Kidney tubule cell (primary cell): ENCODE results near the gene TIAM2.
A peak's percentile ranks its signal among the peaks of the same experiment; 100 is the strongest.

ENCODE experiments used
- DNase-seq: peaks from one replicate; pipeline ENCODE4 v3.0.0-alpha.2; 2018; ENCODE audit warnings: low spot score

Gene TIAM2

DNA sequence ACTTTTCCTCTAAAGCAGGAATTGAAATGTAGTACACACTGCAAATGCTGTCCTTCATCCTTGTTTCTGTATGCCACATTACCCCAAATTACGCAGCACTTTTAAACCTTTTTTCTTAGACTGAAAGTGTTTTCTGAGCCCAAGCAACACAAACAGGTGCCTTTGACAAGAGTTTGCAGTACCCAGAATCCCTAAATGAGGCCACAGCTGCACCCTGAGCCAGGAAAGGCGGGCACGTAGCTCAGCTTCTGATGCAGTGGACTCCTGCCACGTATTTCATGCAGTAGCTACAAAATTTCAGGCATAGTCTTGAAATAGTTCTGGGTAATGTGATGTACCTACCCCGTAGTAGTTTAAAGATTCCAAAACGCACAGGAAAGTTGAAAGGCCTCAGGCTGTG is 237.7 kb downstream of the TIAM2 start:
- DNase-seq, result no peak

DNA sequence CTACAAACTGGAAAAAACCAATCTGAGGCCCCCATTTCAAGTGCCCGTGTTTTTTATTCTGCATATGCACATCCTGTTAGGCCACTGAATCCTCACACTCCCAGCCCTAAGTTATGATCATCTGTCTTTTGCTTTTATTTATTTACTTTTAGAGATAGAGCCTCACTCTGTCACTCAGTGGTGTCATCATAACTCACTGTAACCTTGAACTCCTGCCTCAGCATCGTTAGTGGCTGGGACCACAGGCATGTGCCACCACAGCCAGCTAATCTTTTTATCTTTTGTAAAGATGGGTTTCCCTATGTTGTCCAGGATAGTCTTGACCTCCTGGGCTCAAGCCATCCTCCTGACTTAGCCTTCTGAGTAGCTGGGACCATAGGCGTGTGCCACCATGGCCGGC is 239.1 kb downstream of the TIAM2 start:
- no peak for DNase-seq

DNA sequence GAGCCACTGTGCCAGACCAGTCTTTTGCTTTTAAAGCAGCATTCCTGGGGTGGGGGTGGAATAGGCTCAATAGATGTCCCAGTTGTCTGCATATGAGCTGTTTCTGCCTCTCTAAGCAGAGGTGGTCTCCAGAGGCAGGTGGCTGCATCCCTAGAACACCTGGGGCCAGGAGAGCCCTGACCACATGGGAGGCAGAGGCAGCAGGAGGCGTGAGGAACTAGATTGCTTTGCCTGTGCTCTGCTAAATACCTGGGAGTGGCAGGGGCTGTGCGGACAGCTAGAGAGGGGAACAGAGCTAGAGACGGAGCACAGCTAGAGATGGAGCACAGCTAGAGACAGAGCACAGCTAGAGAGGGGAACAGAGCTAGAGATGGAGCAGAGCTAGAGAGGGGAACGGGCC is 239.6 kb downstream of the TIAM2 start:
- DNase-seq, result no peak

DNA sequence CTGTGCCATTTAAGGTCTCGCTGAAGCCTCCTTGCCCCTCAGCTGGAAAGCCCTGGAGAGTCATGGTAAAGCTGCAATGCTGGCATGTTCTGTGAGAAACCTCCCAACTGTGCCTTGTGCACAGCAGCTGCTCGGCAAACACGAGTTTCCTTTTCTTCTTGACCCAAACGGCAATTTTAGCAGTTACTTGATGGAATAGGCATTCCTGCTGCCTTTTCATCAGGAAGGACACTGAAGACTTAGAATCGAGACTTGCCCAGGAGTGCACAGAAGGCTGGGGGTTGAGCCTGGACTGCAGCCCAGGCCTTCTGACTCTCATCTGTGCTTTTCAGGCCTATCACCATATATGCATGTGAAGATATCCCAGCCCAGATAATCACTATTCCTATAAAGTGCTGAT is 240.0 kb downstream of the TIAM2 start:
- DNase-seq, result no peak

DNA sequence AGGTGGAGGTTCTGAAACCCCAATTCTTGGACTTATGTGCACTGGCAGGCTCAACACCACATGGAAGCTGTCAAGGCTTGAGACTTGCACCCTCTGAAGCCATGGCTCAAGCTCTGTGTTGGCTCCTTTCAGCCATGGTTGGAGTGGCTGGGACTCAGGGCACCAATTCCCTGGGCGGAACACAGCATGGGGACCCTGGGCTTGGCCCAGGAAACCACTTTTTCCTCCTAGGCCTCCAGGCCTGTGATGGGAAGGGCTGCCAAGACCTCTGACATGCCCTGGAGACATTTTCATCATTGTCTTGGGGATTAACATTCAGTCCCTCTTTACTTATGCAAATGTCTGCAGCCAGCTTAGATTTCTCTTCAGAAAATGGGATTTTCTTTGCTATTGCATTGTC is 242.5 kb downstream of the TIAM2 start:
- DNase-seq, result no peak

DNA sequence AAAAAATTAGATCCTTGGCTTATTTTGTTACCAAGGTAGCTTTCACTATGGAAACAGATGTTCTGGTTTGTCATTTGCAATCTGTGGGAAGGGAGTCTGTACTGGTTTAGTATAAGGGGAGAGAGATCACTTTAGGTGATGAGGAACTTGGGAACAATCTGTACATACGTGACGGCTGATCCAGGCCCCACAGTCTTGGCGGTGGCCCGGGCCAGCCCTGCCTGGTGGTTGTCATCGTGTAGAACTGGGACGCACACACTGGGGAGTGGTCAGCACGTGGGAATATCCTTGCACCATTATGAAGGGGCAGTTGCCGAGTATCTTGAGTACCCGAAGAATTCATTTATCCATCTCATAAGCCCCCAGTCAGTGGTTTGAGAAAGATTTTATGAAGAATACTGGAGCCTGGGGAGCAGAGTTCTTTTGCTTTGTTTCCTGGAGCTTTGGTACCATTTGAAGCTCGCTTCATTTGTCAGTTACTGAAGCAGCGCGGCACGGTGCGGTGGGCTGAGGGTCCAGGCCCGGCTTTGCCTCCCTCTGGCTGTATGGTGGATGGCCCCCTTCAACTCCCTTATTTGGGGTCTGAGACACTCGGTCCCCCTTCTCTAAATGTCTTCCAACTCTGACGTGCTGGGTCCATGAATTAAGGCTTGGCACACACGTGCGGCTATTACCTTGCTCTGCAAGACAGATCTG is 245.9 kb downstream of the TIAM2 start:
- DNase-seq, result no peak

DNA sequence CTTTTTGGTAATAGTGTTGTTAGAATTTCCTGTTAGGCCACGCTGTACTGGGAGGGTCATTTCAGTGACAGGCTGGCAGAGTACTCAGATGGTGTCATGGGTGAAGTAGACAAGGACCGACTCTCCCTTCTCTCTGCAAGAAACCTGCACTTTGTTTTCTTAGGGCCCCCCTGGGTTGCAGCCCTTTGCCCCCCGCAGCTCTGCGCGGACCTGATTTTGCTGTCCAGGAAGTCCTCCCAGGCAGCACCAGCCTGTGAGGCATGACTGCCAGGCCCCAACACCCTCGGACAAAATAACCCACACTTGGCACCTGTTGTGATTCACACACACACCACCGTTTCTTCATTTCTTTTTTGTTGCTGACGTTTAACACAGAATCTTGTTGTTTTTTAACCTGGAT is 246.9 kb downstream of the TIAM2 start:
- peak; percentile 17 for DNase-seq

DNA sequence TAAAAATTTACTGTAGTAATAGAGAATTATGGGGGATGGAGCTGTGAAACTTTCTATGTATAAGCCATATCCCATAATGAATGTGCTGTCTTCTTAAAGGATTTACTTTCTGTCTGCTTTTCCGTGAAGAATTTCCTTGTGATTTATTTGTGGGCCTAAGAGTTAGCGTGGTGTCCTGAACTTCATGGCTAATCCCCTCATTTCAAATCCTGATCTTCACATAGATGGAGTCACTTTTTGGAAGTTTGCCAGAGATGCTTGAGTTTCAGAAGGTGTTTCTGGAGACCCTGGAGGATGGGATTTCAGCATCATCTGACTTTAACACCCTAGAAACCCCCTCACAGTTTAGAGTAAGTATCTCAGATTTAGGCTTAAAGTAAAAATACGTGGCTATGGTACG is 249.3 kb downstream of the TIAM2 start:
- DNase-seq, result no peak

DNA sequence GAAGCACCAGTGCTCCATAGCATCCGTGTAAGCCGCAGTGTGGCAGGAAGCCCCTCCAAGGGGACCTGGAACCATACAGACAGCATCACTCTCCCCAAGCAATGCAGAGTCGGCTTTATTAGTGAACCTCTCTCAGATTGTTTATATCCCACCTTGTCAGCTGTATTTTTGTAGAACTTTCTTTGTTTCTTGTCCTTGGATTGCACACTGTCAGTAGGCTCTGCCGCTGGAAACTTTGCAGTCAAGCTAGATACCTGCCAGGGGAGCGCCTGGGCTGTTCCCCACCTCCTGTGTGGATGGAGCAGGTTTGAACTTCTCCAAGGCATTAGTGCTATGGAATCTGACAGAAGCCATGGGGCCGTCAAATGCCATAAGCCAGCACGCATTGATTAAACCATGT is 250.1 kb downstream of the TIAM2 start:
- no peak for DNase-seq

DNA sequence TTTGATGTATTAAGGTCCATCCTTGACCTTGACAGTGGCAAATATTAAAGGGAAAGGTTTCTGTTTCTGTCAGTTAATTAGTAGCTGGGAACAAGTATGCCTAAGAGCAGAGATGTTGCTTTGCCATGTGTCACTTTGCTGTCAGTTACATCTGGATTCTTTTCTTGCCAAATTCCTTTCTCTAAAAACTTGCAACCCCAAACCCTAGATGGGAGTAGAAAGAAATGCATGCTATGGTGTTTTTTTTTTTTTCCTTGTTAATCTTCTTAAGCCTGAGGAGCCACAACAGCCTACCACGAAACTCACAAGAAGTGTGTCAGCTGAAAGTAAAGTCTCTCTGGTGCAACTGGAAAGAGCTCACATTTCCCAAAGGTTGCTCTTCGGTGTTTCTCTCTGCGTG is 250.7 kb downstream of the TIAM2 start:
- no peak for DNase-seq

DNA sequence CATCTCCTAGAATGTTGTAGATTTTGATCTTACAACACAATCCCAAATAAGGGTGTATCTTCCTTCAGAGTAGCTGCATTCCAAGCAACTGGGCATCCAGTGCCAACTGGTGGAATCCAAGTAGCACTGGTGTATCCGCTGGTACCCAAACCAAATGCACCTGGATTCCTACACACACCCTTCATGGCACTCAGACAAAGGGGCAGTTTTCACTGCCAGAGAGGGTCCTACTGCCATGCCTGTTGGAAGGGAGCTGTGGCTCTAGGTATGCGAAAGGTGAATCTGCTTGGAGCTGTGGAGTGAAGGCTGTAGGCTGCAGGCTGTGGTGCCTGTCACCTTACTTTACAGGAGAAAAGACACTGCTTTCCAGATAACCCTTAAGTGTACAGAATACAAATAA is 251.7 kb downstream of the TIAM2 start:
- DNase-seq, result no peak

DNA sequence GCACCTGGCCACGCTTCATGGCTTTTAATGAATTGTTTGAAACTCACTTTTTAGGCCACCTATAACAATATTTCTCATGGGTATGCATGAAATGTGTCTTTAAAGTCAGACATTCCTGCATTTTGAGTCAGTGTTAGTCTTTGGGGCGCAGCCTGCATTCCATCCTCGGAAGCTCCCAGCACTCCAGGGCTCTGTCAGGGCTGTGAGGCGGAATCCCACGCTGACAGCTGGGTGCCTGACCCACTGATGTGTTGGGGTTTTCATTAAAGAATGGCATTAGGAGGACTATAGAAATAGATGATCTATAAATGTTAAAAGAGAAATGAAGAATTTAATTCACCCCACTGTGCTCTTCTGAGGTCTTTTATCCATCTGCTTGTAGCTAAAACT is 252.5 kb downstream of the TIAM2 start:
- DNase-seq, result peak; percentile 62

DNA sequence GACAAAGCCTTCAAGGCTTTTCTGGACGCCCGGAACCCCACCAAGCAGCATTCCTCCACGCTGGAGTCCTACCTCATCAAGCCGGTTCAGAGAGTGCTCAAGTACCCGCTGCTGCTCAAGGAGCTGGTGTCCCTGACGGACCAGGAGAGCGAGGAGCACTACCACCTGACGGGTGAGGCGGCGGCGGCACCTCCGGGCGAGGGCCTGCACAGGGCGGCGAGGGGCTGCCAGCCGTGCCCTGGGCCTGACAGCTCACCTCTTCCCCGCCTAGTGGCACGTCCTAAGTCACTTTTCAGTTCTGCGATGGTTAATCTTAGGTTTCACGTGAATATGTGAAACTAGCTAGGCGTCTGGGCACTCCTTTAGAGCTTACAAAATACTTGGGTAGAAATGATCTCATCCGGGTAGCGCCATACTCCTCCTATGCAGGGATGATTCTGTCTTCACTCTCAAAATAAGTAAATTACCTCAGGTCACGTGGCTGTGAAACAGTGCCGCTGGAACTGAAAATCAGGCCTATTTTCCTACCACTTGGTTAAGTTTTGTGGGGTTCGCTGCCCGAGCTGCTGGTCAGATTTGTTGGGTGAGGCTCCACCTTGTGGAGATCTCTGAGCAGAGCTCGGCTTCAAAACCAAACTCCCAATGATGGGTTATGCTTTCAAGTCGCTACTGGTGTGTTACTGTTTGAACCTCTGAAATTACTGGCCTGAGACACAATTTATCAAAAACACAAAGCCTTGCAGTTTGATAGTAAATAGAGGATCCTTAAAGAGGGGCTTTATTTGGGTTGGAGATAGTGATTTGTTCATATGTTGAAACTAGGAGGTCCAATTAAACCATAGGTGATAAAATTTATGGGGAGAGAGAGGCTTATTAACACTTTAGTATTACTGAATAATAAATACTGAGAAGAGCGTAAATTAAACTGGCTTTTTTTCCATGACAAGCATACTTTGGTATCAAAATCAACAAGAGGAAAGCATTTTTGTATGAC is 253.2 kb downstream of the TIAM2 start:
- DNase-seq, result peak; percentile 47

DNA sequence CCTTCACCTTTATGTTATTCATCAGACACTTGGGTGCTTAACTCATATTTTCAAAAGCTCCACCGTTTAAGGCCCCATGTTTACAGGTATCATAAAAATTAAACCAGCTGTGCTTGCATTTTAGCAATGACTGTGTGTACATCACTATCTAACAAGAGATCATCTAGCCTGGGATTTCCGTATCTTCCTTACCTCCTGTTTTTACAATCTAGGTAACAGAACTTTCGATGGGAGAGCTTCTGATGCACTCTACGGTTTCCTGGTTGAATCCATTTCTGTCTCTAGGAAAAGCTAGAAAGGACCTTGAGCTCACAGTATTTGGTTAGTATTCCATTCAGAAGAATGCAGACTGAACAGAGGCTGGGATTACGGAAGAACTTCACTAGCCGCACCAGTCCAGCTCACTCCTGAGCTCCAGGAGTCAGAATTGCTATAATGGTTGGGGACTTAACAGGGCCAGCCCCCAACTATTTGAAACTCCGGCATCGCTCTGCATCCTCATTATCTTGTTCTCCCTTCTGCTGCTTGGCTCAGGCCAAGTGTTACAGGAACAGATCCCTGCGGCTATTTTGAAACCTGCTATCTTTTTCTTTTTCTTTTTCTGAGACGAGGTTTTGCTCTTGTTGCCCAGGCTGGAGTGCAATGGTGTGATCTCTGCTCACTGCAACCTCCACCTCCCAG is 255.7 kb downstream of the TIAM2 start:
- no peak for DNase-seq

DNA sequence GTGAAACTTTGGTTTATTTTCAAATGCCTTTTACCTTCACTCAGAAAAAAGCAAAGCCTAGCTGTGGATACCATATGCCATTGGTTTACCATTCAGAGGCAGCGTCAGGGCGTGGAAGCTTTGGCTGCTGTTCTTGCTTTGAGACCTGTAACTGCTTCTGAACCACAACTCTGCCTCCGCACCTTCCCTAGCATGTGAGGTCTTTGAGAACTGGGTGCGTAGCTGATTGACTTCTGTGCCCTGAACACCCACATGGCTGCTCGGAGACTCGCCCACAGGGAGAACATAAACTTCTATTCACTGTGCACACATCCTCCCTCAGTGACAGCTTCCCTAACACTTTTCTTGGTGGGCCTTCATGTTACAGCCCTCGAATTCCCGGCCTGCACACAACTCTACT is 257.5 kb downstream of the TIAM2 start:
- no peak for DNase-seq

DNA sequence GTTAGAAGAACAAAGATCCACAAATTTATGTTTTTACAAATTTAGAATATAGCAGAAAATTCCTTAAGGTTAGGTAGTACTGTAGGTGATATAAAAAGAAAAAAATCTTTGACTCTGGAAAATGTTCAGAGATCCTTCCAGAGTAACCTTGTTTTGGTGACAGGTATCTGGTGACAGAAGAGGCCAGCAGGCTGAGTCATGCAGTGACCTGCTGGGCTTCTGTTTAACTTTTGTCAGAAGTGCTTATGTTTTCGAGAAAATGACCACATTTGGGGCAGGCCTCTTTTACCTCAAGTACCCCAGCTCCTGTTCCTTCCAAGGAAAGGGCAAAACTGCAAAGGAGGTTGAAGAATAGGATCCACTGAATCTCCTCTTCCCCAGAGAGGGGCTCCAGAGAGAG is 258.2 kb downstream of the TIAM2 start:
- peak; percentile 24 for DNase-seq

DNA sequence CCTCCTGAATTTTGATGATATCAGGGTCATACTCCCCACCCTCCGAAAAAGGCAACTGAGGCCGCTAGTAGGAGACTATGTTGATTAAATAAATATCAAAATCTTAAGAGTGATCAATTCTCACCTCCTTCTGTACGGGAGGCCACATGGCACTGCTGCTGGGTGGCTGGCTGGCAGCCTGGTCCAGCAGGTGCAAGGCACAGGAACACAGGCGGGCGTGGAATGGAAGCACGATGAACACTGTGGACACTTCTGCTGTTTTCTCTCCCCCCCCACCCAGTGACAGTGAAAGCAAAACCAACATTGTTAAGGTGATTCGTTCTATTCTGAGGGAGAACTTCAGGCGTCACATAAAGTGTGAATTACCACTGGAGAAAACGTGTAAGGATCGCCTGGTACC is 259.0 kb downstream of the TIAM2 start:
- no peak for DNase-seq

DNA sequence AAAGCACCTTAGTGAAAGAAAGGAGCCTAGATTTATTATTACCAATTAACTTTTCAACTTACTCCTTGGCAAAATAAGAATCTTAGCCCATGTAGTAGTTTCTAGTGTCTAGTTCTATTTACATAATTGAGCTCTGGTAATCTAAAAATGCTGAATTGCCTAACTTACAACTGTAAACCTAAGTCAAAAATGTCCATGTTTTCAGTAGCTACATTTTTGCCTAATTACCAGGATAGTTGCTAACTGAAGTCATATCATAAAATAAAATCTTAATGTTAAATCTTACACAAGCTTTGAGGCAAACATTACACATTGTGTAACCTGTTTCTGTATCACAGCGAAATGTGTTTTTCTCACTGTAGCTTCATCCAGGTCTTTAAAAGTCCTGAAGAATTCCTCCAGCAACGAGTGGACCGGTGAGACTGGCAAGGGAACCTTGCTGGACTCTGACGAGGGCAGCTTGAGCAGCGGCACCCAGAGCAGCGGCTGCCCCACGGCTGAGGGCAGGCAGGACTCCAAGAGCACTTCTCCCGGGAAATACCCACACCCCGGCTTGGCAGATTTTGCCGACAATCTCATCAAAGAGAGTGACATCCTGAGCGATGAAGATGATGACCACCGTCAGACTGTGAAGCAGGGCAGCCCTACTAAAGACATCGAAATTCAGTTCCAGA is 261.1 kb downstream of the TIAM2 start:
- DNase-seq, result no peak

DNA sequence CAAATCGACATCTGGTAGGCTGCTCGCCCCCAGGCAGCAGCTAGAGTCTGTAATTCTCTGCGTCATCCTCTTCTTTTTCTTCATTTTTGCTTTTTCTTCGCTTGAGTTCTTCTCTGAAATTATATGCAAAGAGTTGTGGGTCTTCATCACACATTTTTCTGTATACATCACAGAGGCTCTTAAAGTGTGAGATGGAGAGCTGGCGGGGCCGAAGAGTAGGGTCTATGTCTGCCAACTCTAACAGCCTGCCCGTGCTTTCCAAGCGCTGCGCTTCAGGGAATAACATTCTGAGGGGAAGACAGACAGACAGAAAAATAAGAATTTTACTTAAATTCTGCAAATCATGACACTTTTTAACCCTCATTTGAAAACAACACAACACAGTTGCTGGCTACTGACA is 262.7 kb downstream of the TIAM2 start:
- no peak for DNase-seq

DNA sequence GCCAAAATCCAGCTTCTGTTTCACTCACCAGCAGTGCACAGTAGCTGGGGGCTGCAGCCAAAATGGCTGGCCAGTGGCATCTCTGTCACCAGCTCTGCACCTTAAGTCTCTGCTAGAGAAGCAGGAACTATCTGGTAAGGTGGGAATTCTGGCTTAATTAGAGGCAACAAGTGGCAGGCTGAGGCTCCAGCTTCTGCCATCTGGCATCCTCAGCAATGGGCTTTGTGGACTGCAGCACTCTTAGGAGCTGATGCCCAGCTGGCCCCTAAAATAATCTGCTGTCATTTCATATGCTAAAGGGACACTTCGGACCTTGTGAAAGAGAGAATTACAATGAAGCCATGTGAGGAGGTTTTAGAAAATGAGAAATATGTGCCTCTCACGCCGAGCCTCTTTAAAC is 264.1 kb downstream of the TIAM2 start:
- no peak for DNase-seq

DNA sequence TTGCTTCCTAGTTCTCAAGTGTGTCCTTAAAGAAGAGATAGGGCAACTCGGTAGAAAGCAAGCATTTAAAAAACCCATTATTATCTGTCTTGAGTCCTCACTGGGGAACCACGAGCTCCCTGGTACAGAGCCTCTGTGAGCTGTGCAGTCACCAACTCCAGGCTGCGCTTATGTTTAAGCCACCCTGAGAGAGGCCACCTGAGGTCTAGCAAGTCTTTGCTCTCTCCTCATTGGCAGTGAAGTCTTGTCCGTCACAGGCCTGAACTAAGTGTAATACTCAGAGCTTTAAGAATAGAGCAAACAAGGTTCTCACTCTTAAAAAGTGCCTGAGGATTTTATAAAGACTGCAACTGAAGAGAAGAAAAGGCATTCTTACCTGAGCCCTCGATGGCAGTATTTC is 264.8 kb downstream of the TIAM2 start:
- DNase-seq, result no peak

DNA sequence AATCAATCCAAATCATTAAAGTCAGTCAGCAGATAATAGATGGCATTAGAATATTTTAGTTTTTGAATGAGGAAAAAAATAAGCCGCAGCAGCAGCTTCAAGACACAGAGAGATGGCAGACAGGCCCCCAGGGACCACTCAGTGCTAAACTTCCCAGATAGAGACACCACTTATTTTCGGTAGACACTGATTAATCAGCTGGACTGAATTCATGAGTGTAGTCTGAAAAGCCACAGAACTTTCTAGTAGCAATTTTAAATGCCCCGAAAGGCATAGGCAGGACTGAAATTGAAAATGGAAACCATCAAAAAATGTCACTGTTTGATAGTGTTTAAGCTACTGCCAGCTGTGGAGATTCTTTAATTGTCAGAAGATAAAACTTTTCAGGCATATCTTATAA is 265.6 kb downstream of the TIAM2 start:
- DNase-seq, result no peak
